Measurements from ENCODE around the gene ZNF142.

- TF ChIP-seq SUZ12 (IDR thresholded peaks at IDR 0.05; ENCODE audit: extremely low read depth, insufficient read depth, insufficient read length) = no peak
- TF ChIP-seq YY1 (IDR thresholded peaks at IDR 0.05; ENCODE audit: insufficient read depth, insufficient read length) = no peak
- no peak for TF ChIP-seq ZNF274 (IDR thresholded peaks at IDR 0.05; ENCODE audit: low read depth, low read length)
Measured at GRCh38 chr2:218623366-218623705, 36.1 kb downstream of the ZNF142 start.
